T-cell (primary cell): ENCODE measurements around the gene SOX12. TPM values are rescaled to one million over a fixed set of nuclear protein-coding genes. Genes with fewer than 3 reads are reported as not detected.
A peak's percentile ranks its signal among the peaks of the same experiment; 100 is the strongest.

Experiments
- ATAC-seq, 4 experiments: fragments of 200-7000 bp in 3 of 4; fragments of 150-1000 bp in 1 of 4; cut with Tn5 transposase; replicated peaks in 1 of 4; 1 replicate in 3 of 4; 2 replicates in 1 of 4; pipeline ENCODE4 v1.10.0; 2021; ENCODE audit warnings: moderate library complexity in 3 of 4, mild to moderate bottlenecking in 2 of 4, moderate number of reproducible peaks in 1 of 4
- CTCF ChIA-PET, 2 donors: fragments of 300-600 bp; sonication (Branson Sonifier 250); formaldehyde crosslinking; loops; one replicate each; lab custom pipeline; 2022; ENCODE audit warnings: antibody characterized with exemption in 2 of 2; lab: Charles Lee
- POLR2A ChIA-PET, 2 donors: fragments of 300-600 bp; sonication (Branson Sonifier 250); formaldehyde crosslinking; loops; one replicate each; lab custom pipeline; 2022; ENCODE audit warnings: antibody characterized with exemption in 2 of 2; lab: Charles Lee
- DNase-seq, 35 experiments: peaks; one replicate each; pipeline versions ENCODE4 v3.0.0 to v3.0.0-alpha.2; 2013 to 2023
- H3K27ac ChIP-seq: one replicate; pipeline ENCODE4 v1.5.1; 2013; ENCODE audit warnings: low read length
- H3K27me3 ChIP-seq, 2 experiments: replicated peaks in 1 of 2; 1 replicate in 1 of 2; 2 replicates in 1 of 2; pipeline versions ENCODE4 v1.6.1 to v1.7.0; 2013; ENCODE audit warnings: low read length in 1 of 2, mixed read lengths in 1 of 2; ENCODE audit not compliant: control insufficient read depth in 2 of 2, insufficient read depth in 2 of 2; ENCODE audit errors: extremely low read depth in 1 of 2
- H3K36me3 ChIP-seq, 2 donors: 1 replicate in 1 of 2; 2 replicates in 1 of 2; pipeline versions ENCODE4 v1.6.1 to v1.7.0; 2013; ENCODE audit warnings: low read length in 1 of 2; ENCODE audit not compliant: control insufficient read depth in 2 of 2, insufficient read depth in 1 of 2; ENCODE audit errors: extremely low read depth in 1 of 2
- H3K4me1 ChIP-seq, 2 experiments: 1 replicate in 1 of 2; 2 replicates in 1 of 2; pipeline versions ENCODE4 v1.6.1 to v1.7.0; 2013; ENCODE audit warnings: low read length in 2 of 2, mixed read lengths in 1 of 2; ENCODE audit not compliant: insufficient read depth in 2 of 2, control insufficient read depth in 1 of 2; ENCODE audit errors: extremely low read depth in 1 of 2
- H3K4me3 ChIP-seq, 2 donors: 1 replicate in 1 of 2; 2 replicates in 1 of 2; pipeline versions ENCODE4 v1.5.1 to v1.7.0; 2013; ENCODE audit warnings: mild to moderate bottlenecking in 2 of 2, low read length in 1 of 2, moderate library complexity in 1 of 2; ENCODE audit not compliant: control insufficient read depth in 1 of 2; ENCODE audit errors: extremely low read depth in 1 of 2
- H3K9me3 ChIP-seq: 2 replicates; pipeline ENCODE4 v1.7.0; 2013
- H3K27ac Mint-ChIP-seq, 2 donors: one replicate each; pipeline ENCODE4 v1.8.0; 2020 to 2021; ENCODE audit warnings: mild to moderate bottlenecking in 2 of 2, mixed read lengths in 2 of 2
- H3K27me3 Mint-ChIP-seq, 2 donors: one replicate each; pipeline ENCODE4 v1.8.0; 2021 to 2022; ENCODE audit warnings: mixed read lengths in 2 of 2
- H3K36me3 Mint-ChIP-seq: one replicate; pipeline ENCODE4 v1.8.0; 2021; ENCODE audit warnings: mixed read lengths
- H3K4me1 Mint-ChIP-seq, 3 donors: one replicate each; pipeline ENCODE4 v1.8.0; 2020 to 2022; ENCODE audit warnings: mixed read lengths in 3 of 3, mild to moderate bottlenecking in 1 of 3
- H3K4me3 Mint-ChIP-seq, 3 donors: one replicate each; pipeline ENCODE4 v1.8.0; 2020 to 2022; ENCODE audit warnings: mild to moderate bottlenecking in 3 of 3, mixed read lengths in 3 of 3, moderate library complexity in 3 of 3
- H3K9me3 Mint-ChIP-seq, 3 donors: one replicate each; pipeline ENCODE4 v1.8.0; 2020 to 2022; ENCODE audit warnings: mixed read lengths in 3 of 3
- WGBS: methylation state at CpG from one replicate; pipeline ENCODE4 v1.1.5; 2013; ENCODE audit warnings: missing lambda C conversion rate; ENCODE audit not compliant: insufficient coverage; 5-methylcytosine and 5-hydroxymethylcytosine counted together
- total RNA-seq, 35 experiments: library from RNA in 6 of 35; stranded (reverse) in 6 of 35; fragments of 120-200 nt in 1 of 35; gene quantifications; one replicate each; pipeline versions ENCODE4 v1.2.1 to v1.2.4 and lab custom pipeline; 2013 to 2026

The SOX12 gene
- total RNA-seq, 5 donors from 2014 or later (not counting 1 experiment from before 2014, with no cell fraction given): 7.3 to 14.9 (median 11.4) TPM

GRCh38 chr20:346640-347316 lies 21.4 kb downstream of the SOX12 start, which contains the start of gene NRSN2:
NRSN2 (plus strand) TSS chr20:347111; CDS start chr20:349644, 2,533 bp downstream.
- no peak within 1 kb of the TSS for H3K27ac ChIP-seq
- Mint-ChIP-seq H3K4me3 (peak within 1 kb of the TSS; percentile 87 to 90 (median 87)), H3K9me3 (peaks cover 0 to 4% (median 1%) of the 10 kb centered on the region in 3 donors), H3K4me1 (peaks cover 12 to 16% (median 12%) of the 10 kb centered on the region in 3 donors), H3K27me3 (no peaks in the 10 kb centered on the region), H3K36me3 (no peaks in the 10 kb centered on the region), H3K27ac (no peak within 1 kb of the TSS)
- POLR2A ChIA-PET: no interaction called here
- H3K9me3 ChIP-seq: no peaks in the 10 kb centered on the region
- peak in 2 of 35 experiments; percentile 23 to 35 for DNase-seq
- CTCF ChIA-PET: no interaction called here
- H3K4me1 ChIP-seq: peaks cover 0 to 23% of the 10 kb centered on the region in 2 experiments
- WGBS: 22% methylated on average over 42 of the region's 50 CpGs
- H3K27me3 ChIP-seq: peaks cover 0 to 16% of the 10 kb centered on the region in 2 experiments
- H3K36me3 ChIP-seq: no peaks in the 10 kb centered on the region
- peak; percentile 27 to 46 (median 37) for ATAC-seq
- H3K4me3 ChIP-seq: peak within 1 kb of the TSS; percentile 72 to 84

GRCh38 chr20:347317-347639 lies 21.9 kb downstream of the SOX12 start:
- 0% methylated on average over 2 of the region's 19 CpGs for WGBS
- DNase-seq: no peak
- CTCF ChIA-PET: no interaction called here

GRCh38 chr20:347640-348484 lies 22.5 kb downstream of the SOX12 start:
- POLR2A ChIA-PET: no interaction called here
- CTCF ChIA-PET: no interaction called here
- H3K4me3 Mint-ChIP-seq: peak overlapping the region; percentile 87 to 90 (median 87)
- H3K27me3 ChIP-seq: peaks cover 0 to 16% of the 10 kb centered on the region in 2 experiments
- H3K36me3 ChIP-seq: no peaks in the 10 kb centered on the region
- no peaks in the 10 kb centered on the region for H3K27me3 Mint-ChIP-seq
- H3K4me3 ChIP-seq: peak overlapping the region; percentile 72 to 84
- H3K4me1 Mint-ChIP-seq: peaks cover 12 to 21% (median 15%) of the 10 kb centered on the region in 3 donors
- peak overlapping the region; percentile 28 to 83 for H3K27ac Mint-ChIP-seq
- DNase-seq: peak in 19 of 35 experiments; percentile 15 to 65 (median 28)
- no peak overlapping the region for H3K27ac ChIP-seq
- H3K9me3 ChIP-seq: no peaks in the 10 kb centered on the region
- H3K36me3 Mint-ChIP-seq: no peaks in the 10 kb centered on the region
- peaks cover 0 to 23% of the 10 kb centered on the region in 2 experiments for H3K4me1 ChIP-seq
- peak; percentile 78 to 83 (median 79) for ATAC-seq
- under 1% methylated on average over 36 of the region's 61 CpGs for whole genome bisulfite sequencing
- no peaks in the 10 kb centered on the region for H3K9me3 Mint-ChIP-seq

More at GRCh38 chr20:347317-347639, 21.9 kb downstream of the SOX12 start:
- ATAC-seq: peak in 3 of 4 experiments; percentile 4 to 9 (median 5)
- H3K4me1 ChIP-seq: peaks cover 0 to 23% of the 10 kb centered on the region in 2 experiments
- peak overlapping the region; percentile 72 to 84 for H3K4me3 ChIP-seq
- H3K9me3 ChIP-seq: no peaks in the 10 kb centered on the region
- peak overlapping the region; percentile 87 to 90 (median 87) for H3K4me3 Mint-ChIP-seq
- H3K27me3 Mint-ChIP-seq: no peaks in the 10 kb centered on the region
- no peak overlapping the region for H3K27ac Mint-ChIP-seq
- POLR2A ChIA-PET: no interaction called here
- H3K27me3 ChIP-seq: peaks cover 0 to 16% of the 10 kb centered on the region in 2 experiments
- no peaks in the 10 kb centered on the region for H3K36me3 ChIP-seq
- H3K4me1 Mint-ChIP-seq: peaks cover 12 to 21% (median 15%) of the 10 kb centered on the region in 3 donors
- no peaks in the 10 kb centered on the region for H3K36me3 Mint-ChIP-seq
- no peak overlapping the region for H3K27ac ChIP-seq
- no peaks in the 10 kb centered on the region for H3K9me3 Mint-ChIP-seq

- POLR2A ChIA-PET: no interaction called here
- peaks cover 0 to 20% of the 10 kb centered on the region in 2 experiments for H3K27me3 ChIP-seq
- peaks cover 0 to 24% of the 10 kb centered on the region in 2 experiments for H3K4me1 ChIP-seq
- WGBS: 89% methylated on average over 7 of the region's 19 CpGs
- H3K27ac ChIP-seq: no peak overlapping the region
- ATAC-seq (no peak), DNase-seq (no peak)
- H3K4me3 ChIP-seq: no peak overlapping the region
- H3K9me3 ChIP-seq: no peaks in the 10 kb centered on the region
- no peaks in the 10 kb centered on the region for H3K36me3 ChIP-seq
- no peaks in the 10 kb centered on the region for H3K36me3 Mint-ChIP-seq
- H3K4me3 Mint-ChIP-seq: peak overlapping the region in 2 of 3 donors; percentile 87 to 90
- CTCF ChIA-PET: interaction anchor here in 1 of 2 donors (0.7 kb wide), 1 partner anchor 195 kb away, joined by 4 read pairs; no protein-coding TSS in a partner anchor
- H3K9me3 Mint-ChIP-seq: no peaks in the 10 kb centered on the region
- H3K27ac Mint-ChIP-seq: no peak overlapping the region
- peaks cover 12 to 21% (median 15%) of the 10 kb centered on the region in 3 donors for H3K4me1 Mint-ChIP-seq
- H3K27me3 Mint-ChIP-seq: no peaks in the 10 kb centered on the region
Observed at GRCh38 chr20:348972-349841, 23.9 kb downstream of the SOX12 start.

- POLR2A ChIA-PET: no interaction called here
Observed at GRCh38 chr20:353166-353565, 27.8 kb downstream of the SOX12 start.

More at GRCh38 chr20:353166-353565, 27.8 kb downstream of the SOX12 start:
- Mint-ChIP-seq H3K27me3 (no peaks in the 10 kb centered on the region), H3K9me3 (no peaks in the 10 kb centered on the region), H3K36me3 (no peaks in the 10 kb centered on the region), H3K27ac (no peak overlapping the region), H3K4me1 (peaks cover 8 to 11% (median 9%) of the 10 kb centered on the region in 3 donors), H3K4me3 (no peak overlapping the region)
- no peaks in the 10 kb centered on the region for H3K9me3 ChIP-seq
- H3K27ac ChIP-seq: no peak overlapping the region
- no peaks in the 10 kb centered on the region for H3K36me3 ChIP-seq
- peaks cover 0 to 12% of the 10 kb centered on the region in 2 experiments for H3K4me1 ChIP-seq
- 86% methylated on average over 13 of the region's 13 CpGs for WGBS
- DNase-seq (no peak), ATAC-seq (no peak)
- no peak overlapping the region for H3K4me3 ChIP-seq
- peaks cover 0 to 4% of the 10 kb centered on the region in 2 experiments for H3K27me3 ChIP-seq
- CTCF ChIA-PET: interaction anchor here (1.2 to 1.9 kb wide), 3 partner anchors 79 to 126 kb away, joined by 3 to 14 read pairs (median 4); no protein-coding TSS in a partner anchor
